Keratinocyte (primary cell): ENCODE data around the gene ARL3. TPM values are rescaled to one million over a fixed set of nuclear protein-coding genes. Genes with fewer than 3 reads are reported as not detected.
A peak's percentile ranks its signal among the peaks of the same experiment; 100 is the strongest.

ENCODE experiments used
- DNase-seq: peaks from one replicate; pipeline ENCODE4 v3.0.0-alpha.2; 2011; ENCODE audit warnings: low read depth, missing footprints, low spot score
- FAIRE-seq: peaks from 2 replicates; lab custom pipeline; 2011; peaks lifted over from hg19 to GRCh38; lab: Jason Lieb, UNC
- H2AFZ ChIP-seq: 2 replicates; pipeline ENCODE4 v1.6.0; 2012; ENCODE audit warnings: low read length, control low read depth, inconsistent platforms; ENCODE audit not compliant: control insufficient read depth
- H3K27ac ChIP-seq: 2 replicates; pipeline ENCODE4 v1.5.1; 2011; ENCODE audit warnings: low read length; ENCODE audit not compliant: control insufficient read depth, insufficient read depth
- H3K27me3 ChIP-seq: 3 replicates; pipeline ENCODE4 v1.6.0; 2011; ENCODE audit warnings: low read length; ENCODE audit not compliant: control insufficient read depth, insufficient read depth; ENCODE audit errors: extremely low read depth
- H3K36me3 ChIP-seq, 2 experiments: 2 replicates in 1 of 2; 3 replicates in 1 of 2; pipeline ENCODE4 v1.5.1; 2011; ENCODE audit warnings: low read length in 2 of 2, mild to moderate bottlenecking in 1 of 2; ENCODE audit not compliant: control insufficient read depth in 2 of 2, insufficient read depth in 2 of 2; ENCODE audit errors: extremely low read depth in 1 of 2
- H3K4me1 ChIP-seq: 3 replicates; pipeline ENCODE4 v1.5.1; 2011; ENCODE audit warnings: low read length; ENCODE audit not compliant: control insufficient read depth, insufficient read depth; ENCODE audit errors: extremely low read depth
- H3K4me2 ChIP-seq: 3 replicates; pipeline ENCODE4 v1.6.0; 2011; ENCODE audit warnings: low read depth, low read length; ENCODE audit not compliant: control insufficient read depth, insufficient read depth; ENCODE audit errors: extremely low read depth
- H3K4me3 ChIP-seq, 3 experiments: fragments of 200-600 bp in 1 of 3; sonication (generic) in 1 of 3; 2 replicates in 2 of 3; 3 replicates in 1 of 3; pipeline ENCODE4 v1.5.1; 2011 to 2016; ENCODE audit warnings: low read length in 3 of 3, mild to moderate bottlenecking in 3 of 3, control low read depth in 2 of 3, inconsistent platforms in 1 of 3, low read depth in 1 of 3, mixed read lengths in 1 of 3, mixed run types in 1 of 3, moderate library complexity in 1 of 3; ENCODE audit not compliant: control insufficient read depth in 2 of 3, insufficient read depth in 2 of 3; ENCODE audit errors: extremely low read depth in 1 of 3
- H3K79me2 ChIP-seq: 2 replicates; pipeline ENCODE4 v1.6.0; 2012; ENCODE audit warnings: low read length; ENCODE audit not compliant: control insufficient read depth, insufficient read depth
- H3K9ac ChIP-seq: 3 replicates; pipeline ENCODE4 v1.6.0; 2011; ENCODE audit warnings: low read length; ENCODE audit not compliant: control insufficient read depth, insufficient read depth; ENCODE audit errors: extremely low read depth
- H3K9me1 ChIP-seq: 3 replicates; pipeline ENCODE4 v1.6.0; 2011; ENCODE audit warnings: low read length; ENCODE audit not compliant: control insufficient read depth, insufficient read depth; ENCODE audit errors: extremely low read depth
- H3K9me3 ChIP-seq: 2 replicates; pipeline ENCODE4 v1.5.1; 2012; ENCODE audit warnings: low read depth, low read length; ENCODE audit not compliant: control insufficient read depth
- H4K20me1 ChIP-seq: 3 replicates; pipeline ENCODE4 v1.6.0; 2011; ENCODE audit warnings: low read length; ENCODE audit not compliant: control insufficient read depth, insufficient read depth; ENCODE audit errors: extremely low read depth
- CTCF ChIP-seq, 3 experiments: IDR thresholded peaks in 1 of 3; conservative IDR thresholded peaks in 1 of 3; optimal IDR thresholded peaks in 1 of 3; 2 replicates in 2 of 3; 3 replicates in 1 of 3; pipeline versions ENCODE3 to v1.5.1; 2011; ENCODE audit warnings: low read length in 3 of 3, mild to moderate bottlenecking in 3 of 3, moderate library complexity in 2 of 3, control low read depth in 1 of 3, inconsistent platforms in 1 of 3; ENCODE audit not compliant: insufficient read depth in 2 of 3; ENCODE audit errors: extremely low read depth in 1 of 3
- EZH2 ChIP-seq: IDR thresholded peaks from one replicate; pipeline ENCODE4 v1.6.1; 2012; ENCODE audit warnings: inconsistent platforms, mild to moderate bottlenecking, low read length, moderate library complexity
- dilution Hi-C: fragments of 300-500 bp; cut with MboI; formaldehyde crosslinking; loops from one replicate; pipeline ENCODE4 v1.7.0; 2020; ENCODE audit warnings: low sequenced_read_pairs; ENCODE audit not compliant: extremely low pct_ligation_motif_present
- polyA plus RNA-seq, 5 experiments: library from polyadenylated mRNA; depleted of rRNA in 3 of 5; stranded (reverse) in 3 of 5; stranded (forward) in 1 of 5; unstranded in 1 of 5; fragments of >200 nt; gene quantifications; 1 replicate in 1 of 5; 2 replicates in 3 of 5; 3 replicates in 1 of 5; pipeline versions ENCODE4 v1.2.1 to v1.2.3, GENCODE V29; 2011 to 2012; ENCODE audit warnings: missing spikeins in 2 of 5, low read depth in 1 of 5, low replicate concordance in 1 of 5

ARL3 gene
- polyA plus RNA-seq, 1 donor (not counting 4 experiments of a cell fraction or from before 2014, with no cell fraction given) = 10.7 TPM

GRCh38 chr10:102752266-102752930, 38.2 kb upstream of the ARL3 start:
- no peak for FAIRE-seq
- TF ChIP-seq EZH2 = no peak
- TF ChIP-seq CTCF (optimal IDR thresholded peaks at IDR 0.05 in 1 of 3, IDR thresholded peaks at IDR 0.05 in 1 of 3, conservative IDR thresholded peaks at IDR 0.05 in 1 of 3; ENCODE audit: extremely low read depth in 1 of 3, insufficient read depth in 2 of 3, low read length in 3 of 3) = no peak

GRCh38 chr10:102745157-102745556, 31.0 kb upstream of the ARL3 start:
- peak overlapping the region; percentile 69 to 83 (median 82) for H3K4me3 ChIP-seq
- no peak overlapping the region for H2AFZ ChIP-seq
- peak overlapping the region; percentile 89 for H3K9ac ChIP-seq
- H3K79me2 ChIP-seq = peaks cover 44% of the 10 kb centered on the region
- H3K4me2 ChIP-seq = peak overlapping the region; percentile 100
- H3K27me3 ChIP-seq = no peaks in the 10 kb centered on the region
- no peak for FAIRE-seq
- dilution Hi-C loops = no loop called here
- no peaks in the 10 kb centered on the region for H4K20me1 ChIP-seq
- H3K9me3 ChIP-seq = no peaks in the 10 kb centered on the region
- H3K4me1 ChIP-seq = peaks cover 23% of the 10 kb centered on the region
- DNase-seq = no peak
- TF ChIP-seq CTCF (optimal IDR thresholded peaks at IDR 0.05 in 1 of 3, IDR thresholded peaks at IDR 0.05 in 1 of 3, conservative IDR thresholded peaks at IDR 0.05 in 1 of 3; ENCODE audit: extremely low read depth in 1 of 3, insufficient read depth in 2 of 3, low read length in 3 of 3) = no peak
- H3K27ac ChIP-seq = no peak overlapping the region
- H3K36me3 ChIP-seq = no peaks in the 10 kb centered on the region
- H3K9me1 ChIP-seq = no peaks in the 10 kb centered on the region

More at GRCh38 chr10:102752266-102752930, 38.2 kb upstream of the ARL3 start:
- no peak overlapping the region for H3K27ac ChIP-seq
- no peaks in the 10 kb centered on the region for H3K27me3 ChIP-seq
- no peak overlapping the region for H3K4me3 ChIP-seq
- H3K79me2 ChIP-seq = peaks cover 40% of the 10 kb centered on the region
- H4K20me1 ChIP-seq = no peaks in the 10 kb centered on the region
- dilution Hi-C loops = no loop called here
- H2AFZ ChIP-seq = no peak overlapping the region
- H3K9me3 ChIP-seq = no peaks in the 10 kb centered on the region
- no peak for DNase-seq
- H3K4me1 ChIP-seq = no peaks in the 10 kb centered on the region
- peaks cover 1 to 4% of the 10 kb centered on the region in 2 experiments for H3K36me3 ChIP-seq
- H3K9ac ChIP-seq = no peak overlapping the region
- H3K9me1 ChIP-seq = peaks cover 2% of the 10 kb centered on the region
- H3K4me2 ChIP-seq = no peak overlapping the region
